Raji (cell line): ENCODE measurements around the gene NDST1.

Source experiments
- POLR2A ChIP-seq: IDR thresholded peaks from 2 replicates; pipeline ENCODE4 v1.6.1; 2011; ENCODE audit warnings: low read depth, low read length, control low read depth; ENCODE audit not compliant: insufficient read depth

The NDST1 gene

DNA sequence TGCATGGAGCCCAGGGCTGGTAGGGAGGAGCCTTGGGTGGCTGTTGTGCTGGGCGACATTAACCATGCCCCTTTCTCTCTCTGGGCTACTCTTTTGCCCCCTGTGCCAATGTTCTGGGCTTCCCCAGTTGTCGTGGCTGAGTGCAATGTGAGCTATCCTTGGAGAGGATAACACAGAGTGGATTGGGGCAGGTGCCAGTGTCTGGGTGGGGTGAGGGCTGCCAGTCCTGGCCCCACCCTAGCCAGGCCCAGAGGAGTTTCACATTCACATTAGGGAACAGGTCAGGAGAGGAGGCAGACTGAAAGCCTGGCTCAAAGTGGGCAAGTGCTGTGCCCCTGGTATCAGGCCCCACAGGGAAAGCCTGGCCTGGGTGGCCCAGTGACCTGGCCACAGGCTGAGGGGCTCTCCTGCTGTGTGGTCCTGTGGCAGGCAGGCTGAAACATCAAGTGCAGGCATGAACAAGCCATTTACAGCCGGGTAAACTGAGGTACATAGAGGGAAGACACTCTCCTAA is 7.5 kb upstream of the NDST1 start:
- TF ChIP-seq POLR2A, result no peak

GRCh38 chr5:150500905-150501304 is 7.0 kb upstream of the NDST1 start:
- no peak for TF ChIP-seq POLR2A

DNA sequence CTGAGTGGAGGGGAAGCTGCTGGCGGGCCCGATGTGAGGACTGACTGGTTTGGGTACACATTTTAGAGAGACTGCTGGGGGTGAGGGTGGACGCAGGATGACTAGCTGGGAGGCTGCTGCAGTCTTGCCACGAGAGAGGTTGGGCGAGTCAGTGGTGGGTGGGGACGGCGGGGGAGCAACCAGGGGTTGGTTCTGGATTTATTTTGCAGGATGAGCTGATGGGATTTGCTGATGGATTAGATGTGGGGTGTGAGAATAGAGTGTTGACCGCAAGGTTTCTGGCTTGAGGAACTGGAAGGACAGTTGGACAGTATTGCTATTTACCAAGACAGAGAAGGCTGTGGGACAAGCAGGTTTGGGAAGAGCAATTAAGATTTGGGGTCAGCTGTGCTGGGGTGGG is 5.8 kb upstream of the NDST1 start:
- no peak for TF ChIP-seq POLR2A

DNA sequence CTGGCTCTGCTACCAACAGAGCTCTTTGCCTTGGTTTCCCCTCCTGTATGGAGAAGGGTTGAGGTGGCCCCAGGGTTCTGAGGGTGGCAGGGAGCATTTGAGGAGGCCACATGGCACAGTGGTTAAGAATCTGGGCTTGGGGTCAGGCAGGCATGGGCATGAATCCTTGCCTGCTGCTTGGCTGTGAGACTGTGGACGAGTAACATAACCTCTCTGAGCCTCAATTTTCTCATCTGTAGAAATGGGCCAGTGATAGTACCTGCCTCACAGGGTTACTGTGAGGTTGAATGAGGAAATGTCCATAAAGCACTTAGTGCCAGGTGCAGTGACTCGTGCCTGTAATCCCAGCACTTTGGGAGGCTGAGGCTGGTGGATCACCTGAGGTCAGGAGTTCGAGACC is 5.1 kb upstream of the NDST1 start:
- no peak for TF ChIP-seq POLR2A

DNA sequence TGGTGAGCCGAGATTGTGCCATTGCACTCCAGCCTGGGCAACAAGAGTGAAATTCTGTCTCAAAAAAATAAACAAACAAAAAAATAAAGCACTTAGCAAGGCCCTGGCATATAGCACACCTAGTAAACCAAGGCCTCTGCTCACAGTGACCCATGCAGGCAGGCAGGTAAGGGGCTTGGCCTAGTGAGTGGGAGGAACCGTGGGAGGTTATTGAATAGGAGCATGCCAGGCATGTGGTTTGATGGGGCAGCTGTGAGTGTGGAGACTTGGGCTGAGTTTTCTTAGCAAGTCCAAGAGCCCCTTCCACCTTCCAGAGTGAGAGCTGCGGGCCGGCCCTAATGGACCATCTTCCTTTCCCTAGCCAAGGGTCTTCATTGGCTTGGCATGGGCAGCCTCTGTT is 4.5 kb upstream of the NDST1 start:
- TF ChIP-seq POLR2A, result no peak

DNA sequence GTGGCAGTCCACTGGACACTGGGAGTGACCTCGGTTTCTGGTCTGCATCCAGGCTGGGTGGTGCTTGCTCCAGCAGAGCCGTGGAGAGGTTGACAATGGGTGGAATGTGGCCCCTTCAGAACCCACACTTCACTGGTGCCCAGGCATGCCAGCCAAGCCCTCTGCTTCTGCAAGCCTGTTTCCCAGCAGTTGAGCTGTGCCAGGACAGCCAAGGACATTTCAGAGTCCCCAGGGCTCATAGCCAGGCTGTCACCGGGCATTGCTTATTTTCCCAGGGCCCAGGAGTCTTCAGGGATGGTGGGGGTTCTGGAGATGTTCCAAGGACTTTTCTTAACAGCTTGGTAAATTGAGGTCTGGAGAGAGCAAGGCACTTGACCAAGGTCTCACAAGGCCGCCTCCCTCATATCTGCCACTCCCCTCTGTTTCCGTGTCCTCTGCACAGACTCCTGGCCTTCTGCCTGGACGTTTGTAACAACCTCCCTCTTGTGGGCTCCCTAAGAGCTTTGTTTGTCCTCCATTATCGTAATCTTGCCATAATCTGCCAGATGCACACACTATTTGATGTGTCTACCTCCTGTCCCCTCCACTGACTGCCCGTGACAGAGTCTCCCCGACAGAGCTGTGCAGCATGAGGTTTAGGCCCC is 3.8 kb upstream of the NDST1 start:
- TF ChIP-seq POLR2A, result no peak

GRCh38 chr5:150505041-150505511 is 2.9 kb upstream of the NDST1 start:
- TF ChIP-seq POLR2A, result no peak

DNA sequence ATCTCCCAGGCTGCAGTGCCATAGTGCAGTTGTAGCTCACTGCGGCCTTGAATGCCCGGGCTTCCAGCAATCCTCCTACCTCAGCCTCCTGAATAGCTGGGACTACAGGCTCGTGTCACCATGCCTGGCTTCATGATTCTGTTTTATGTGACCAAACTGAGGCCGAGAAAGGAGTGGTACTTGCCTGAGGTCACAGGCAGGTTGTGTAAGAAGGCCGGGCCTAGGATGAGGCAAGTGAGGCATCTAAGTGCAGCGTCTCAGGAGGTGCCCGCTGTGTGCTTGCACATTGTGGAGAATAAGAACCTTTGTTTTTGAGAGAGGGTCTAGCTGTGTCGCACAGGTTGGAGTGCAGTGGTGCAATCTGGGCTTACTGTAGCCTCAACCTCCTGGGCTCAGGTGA is 2.1 kb upstream of the NDST1 start:
- no peak for TF ChIP-seq POLR2A

GRCh38 chr5:150506571-150507473 is 1.1 kb upstream of the NDST1 start:
- no peak for TF ChIP-seq POLR2A

DNA sequence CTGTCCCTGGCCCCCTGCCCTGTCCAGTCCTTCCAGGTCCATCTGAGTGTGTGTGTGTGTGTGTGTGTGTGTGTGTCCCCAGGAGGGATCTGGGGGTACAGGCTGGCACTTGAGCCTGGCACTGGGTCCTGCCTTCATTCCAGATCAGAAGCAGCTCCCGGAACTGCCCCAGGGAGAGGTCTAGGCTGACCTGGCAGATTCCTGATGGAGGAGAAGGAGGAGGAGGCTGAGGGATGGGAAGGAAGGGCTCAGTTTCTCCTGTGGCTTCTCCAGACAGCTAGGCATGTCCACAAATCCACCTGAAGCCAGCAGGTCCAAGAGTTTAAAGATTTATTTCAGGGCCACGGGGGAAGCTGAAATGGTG is 328 bp downstream of the NDST1 start:
- no peak for TF ChIP-seq POLR2A

GRCh38 chr5:150508828-150509227 is 897 bp downstream of the NDST1 start:
- TF ChIP-seq POLR2A, result no peak

DNA sequence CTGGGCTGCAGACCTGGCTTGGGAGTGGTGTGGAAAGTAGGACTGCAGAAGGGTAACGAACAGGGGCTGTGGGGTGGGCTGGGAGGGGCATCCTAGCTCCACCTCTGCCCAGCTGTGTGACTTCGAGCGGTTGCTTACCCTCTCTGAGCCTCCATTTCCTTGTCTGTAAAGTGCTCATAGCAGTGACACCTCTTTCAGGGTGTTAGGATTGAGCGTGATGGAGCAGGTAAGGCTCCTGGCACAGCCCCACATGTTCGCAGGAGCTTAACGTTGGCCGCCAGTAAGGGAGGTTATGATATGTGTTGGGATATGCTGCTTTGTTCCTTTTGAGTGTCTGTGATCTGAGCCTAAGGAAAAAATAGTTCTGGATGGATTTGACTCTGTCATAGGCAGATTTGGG is 2.1 kb downstream of the NDST1 start:
- no peak for TF ChIP-seq POLR2A

GRCh38 chr5:150510460-150511263 is 2.7 kb downstream of the NDST1 start:
- TF ChIP-seq POLR2A, result no peak

- no peak for TF ChIP-seq POLR2A
These were observed 3.8 kb downstream of the NDST1 start for GRCh38 chr5:150511578-150512367.

DNA sequence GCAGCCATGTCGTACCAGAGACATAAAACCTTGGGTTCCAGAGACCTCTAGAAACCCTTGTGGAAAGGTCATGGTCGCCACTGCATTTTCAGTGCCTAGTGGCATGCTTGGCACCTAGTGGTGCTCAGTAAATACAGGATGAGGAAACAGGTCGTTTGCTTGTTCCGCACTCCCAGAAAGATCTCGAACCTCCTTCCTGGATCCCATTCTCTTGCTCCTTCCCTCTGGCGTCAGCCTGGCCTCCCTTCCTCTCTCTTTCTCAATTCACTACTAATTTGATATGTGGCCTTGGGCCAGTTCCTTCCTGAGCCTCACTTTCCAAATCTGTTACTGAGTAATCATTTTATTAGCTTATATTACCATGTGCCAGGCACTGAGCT is 4.4 kb downstream of the NDST1 start:
- TF ChIP-seq POLR2A, result no peak
